Common myeloid progenitor, CD34-positive (primary cell): ENCODE data around the gene MARK3.
"Not testable (repeated sequence)": the region's sequence is repeated elsewhere in the genome, so short reads cannot be mapped to it uniquely, and the experiment has no call there.

Experiments
- CTCF ChIA-PET: fragments of 350-600 bp; sonication (Branson Sonifier 250); formaldehyde crosslinking; loops from one replicate; lab custom pipeline; 2021; ENCODE audit warnings: antibody characterized with exemption; lab: Charles Lee
- POLR2A ChIA-PET: fragments of 350-600 bp; sonication (Branson Sonifier 250); formaldehyde crosslinking; loops from one replicate; lab custom pipeline; 2021; ENCODE audit warnings: antibody characterized with exemption; lab: Charles Lee
- DNase-seq, 3 donors: peaks; one replicate each; pipeline versions ENCODE4 v3.0.0 to v3.0.0-alpha.2; 2013
- H3K27ac ChIP-seq, 2 experiments: 1 replicate in 1 of 2; 2 replicates in 1 of 2; pipeline ENCODE4 v1.7.0; 2013; ENCODE audit warnings: inconsistent platforms in 2 of 2, low read length in 2 of 2, mild to moderate bottlenecking in 2 of 2, low read depth in 1 of 2, moderate library complexity in 1 of 2; ENCODE audit not compliant: severe bottlenecking in 2 of 2, insufficient read depth in 1 of 2, poor library complexity in 1 of 2
- H3K27me3 ChIP-seq, 5 experiments: replicated peaks in 2 of 5; 1 replicate in 3 of 5; 2 replicates in 2 of 5; pipeline versions ENCODE4 v1.6.1 to v1.7.0; 2013; ENCODE audit warnings: low read length in 4 of 5, mild to moderate bottlenecking in 2 of 5, moderate library complexity in 2 of 5, inconsistent platforms in 1 of 5; ENCODE audit not compliant: insufficient read depth in 5 of 5, control insufficient read depth in 4 of 5
- H3K36me3 ChIP-seq, 4 experiments: 1 replicate in 2 of 4; 2 replicates in 2 of 4; pipeline versions ENCODE4 v1.6.1 to v1.7.0; 2013; ENCODE audit warnings: low read length in 3 of 4, control low read depth in 1 of 4, mild to moderate bottlenecking in 1 of 4; ENCODE audit not compliant: control insufficient read depth in 4 of 4, insufficient read depth in 4 of 4
- H3K4me1 ChIP-seq, 4 experiments: 1 replicate in 3 of 4; 2 replicates in 1 of 4; pipeline versions ENCODE4 v1.6.1 to v1.7.1; 2013; ENCODE audit warnings: low read length in 3 of 4, mild to moderate bottlenecking in 3 of 4, control low read depth in 1 of 4, inconsistent platforms in 1 of 4, moderate library complexity in 1 of 4; ENCODE audit not compliant: control insufficient read depth in 4 of 4, insufficient read depth in 4 of 4; ENCODE audit errors: control extremely low read depth in 1 of 4
- H3K4me3 ChIP-seq, 7 experiments: 1 replicate in 4 of 7; 2 replicates in 3 of 7; pipeline versions ENCODE4 v1.5.1 to v1.7.0; 2013; ENCODE audit warnings: mild to moderate bottlenecking in 7 of 7, low read length in 6 of 7, moderate library complexity in 6 of 7, inconsistent platforms in 2 of 7, low read depth in 2 of 7, control low read depth in 1 of 7; ENCODE audit not compliant: insufficient read depth in 4 of 7, control insufficient read depth in 1 of 7; ENCODE audit errors: extremely low read depth in 1 of 7
- H3K9me3 ChIP-seq, 5 experiments: 1 replicate in 4 of 5; 2 replicates in 1 of 5; pipeline versions ENCODE4 v1.6.1 to v1.7.1; 2013; ENCODE audit warnings: low read length in 4 of 5, mild to moderate bottlenecking in 2 of 5, inconsistent platforms in 1 of 5, low read depth in 1 of 5, moderate library complexity in 1 of 5; ENCODE audit not compliant: control insufficient read depth in 4 of 5, insufficient read depth in 2 of 5; ENCODE audit errors: control extremely low read depth in 1 of 5
- WGBS: methylation state at CpG from one replicate; pipeline ENCODE4 v1.1.5; 2013; ENCODE audit not compliant: insufficient coverage; 5-methylcytosine and 5-hydroxymethylcytosine counted together

Gene MARK3

DNA sequence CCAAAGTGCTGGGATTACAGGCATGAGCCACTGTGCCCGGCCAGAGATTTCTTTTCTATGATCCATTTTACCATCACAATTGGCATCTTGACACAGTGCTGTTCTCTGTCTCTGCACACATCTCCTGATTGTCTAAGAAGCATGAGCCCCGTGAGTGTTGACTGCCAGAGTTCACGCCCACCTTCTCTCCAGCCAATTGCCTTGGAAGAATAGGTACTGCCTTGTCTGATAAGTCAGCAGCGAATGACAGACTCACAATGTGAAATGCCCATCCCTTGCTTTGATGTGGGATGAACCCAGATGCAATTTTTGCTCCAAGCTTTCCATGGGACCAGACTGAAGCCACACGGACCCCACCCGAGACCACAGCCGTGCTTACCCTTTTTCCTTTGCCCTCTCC lies 31.9 kb upstream of the MARK3 start:
- H3K4me1 ChIP-seq, result peaks cover 0 to 9% (median 6%) of the 10 kb centered on the region in 4 experiments
- H3K4me3 ChIP-seq, result no peak overlapping the region
- DNase-seq, result no peak
- ChIA-PET CTCF (interaction anchor here (1.7 kb wide), 1 partner anchor 14 kb away, joined by 4 read pairs; no protein-coding TSS in a partner anchor), POLR2A (interaction anchor here (0.6 to 1.2 kb wide), 2 partner anchors 10 to 16 kb away, joined by 4 to 5 read pairs; no protein-coding TSS in a partner anchor)
- no peaks in the 10 kb centered on the region for H3K36me3 ChIP-seq
- H3K27ac ChIP-seq, result no peak overlapping the region
- 96% methylated on average over 7 of the region's 7 CpGs for WGBS
- H3K27me3 ChIP-seq, result no peaks in the 10 kb centered on the region
- H3K9me3 ChIP-seq, result no peaks in the 10 kb centered on the region

DNA sequence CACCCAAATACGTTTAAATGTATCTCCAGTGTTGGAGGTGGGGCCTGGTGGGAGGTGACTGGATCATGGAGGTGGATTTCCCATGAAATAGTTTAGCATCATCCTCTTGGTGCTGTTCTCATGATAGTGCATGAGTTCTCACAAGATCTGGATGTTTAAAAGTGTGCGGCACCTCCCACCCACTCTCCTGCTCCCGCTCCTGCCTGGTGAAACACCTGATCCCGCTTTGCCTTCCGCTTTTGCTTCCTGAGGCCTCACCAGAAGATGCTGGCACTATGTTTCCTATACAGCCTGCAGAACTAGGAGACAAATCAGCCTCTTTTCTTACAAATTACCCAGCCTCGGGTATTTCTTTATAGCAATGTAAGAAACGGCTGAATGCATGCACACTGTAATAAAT lies 31.1 kb upstream of the MARK3 start:
- Histone ChIP-seq H3K4me1 (peaks cover 0 to 9% (median 6%) of the 10 kb centered on the region in 4 experiments), H3K36me3 (no peaks in the 10 kb centered on the region), H3K27ac (no peak overlapping the region), H3K4me3 (no peak overlapping the region), H3K9me3 (no peaks in the 10 kb centered on the region), H3K27me3 (no peaks in the 10 kb centered on the region)
- ChIA-PET CTCF (interaction anchor here (1.3 to 1.7 kb wide), 2 partner anchors 13 to 145 kb away, joined by 4 read pairs; no protein-coding TSS in a partner anchor), POLR2A (no interaction called here)
- WGBS, result 91% methylated on average over 4 of the region's 7 CpGs
- no peak for DNase-seq

DNA sequence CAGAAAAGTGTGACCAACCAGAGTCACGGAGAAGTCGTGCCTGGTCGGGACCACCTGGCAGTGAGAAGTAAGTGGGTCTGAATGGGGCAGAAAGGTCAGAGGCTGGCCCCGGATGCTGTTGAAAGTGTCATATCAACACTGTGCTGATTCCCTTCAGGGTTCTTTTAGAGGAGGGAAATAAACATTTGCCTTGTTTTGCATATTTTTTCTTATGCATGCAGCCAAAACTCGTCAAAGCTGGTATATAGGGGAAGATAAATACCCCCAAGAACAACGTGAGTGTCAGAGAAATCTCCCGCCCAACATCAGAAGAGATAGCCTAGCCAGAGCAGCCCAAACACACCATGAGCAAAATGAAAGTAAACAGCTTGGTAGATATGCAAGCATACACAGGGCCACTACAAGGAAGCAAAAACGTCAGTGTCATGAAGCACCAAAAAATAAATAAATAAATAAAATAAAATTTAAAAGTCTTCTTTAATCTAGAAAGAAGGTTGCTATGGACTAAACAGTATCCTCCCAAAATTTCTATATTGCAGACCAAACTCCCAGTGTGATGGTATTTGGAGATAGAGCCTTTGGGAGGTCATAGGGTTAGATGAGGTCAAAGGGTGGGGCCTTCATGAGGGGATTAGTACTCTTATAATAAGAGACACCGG lies 29.1 kb upstream of the MARK3 start:
- WGBS, result 91% methylated on average over 5 of the region's 9 CpGs
- no peaks in the 10 kb centered on the region for H3K27me3 ChIP-seq
- CTCF ChIA-PET, result interaction anchor here (1.0 to 2.4 kb wide), 3 partner anchors 8 to 35 kb away, joined by 3 to 10 read pairs (median 4); no protein-coding TSS in a partner anchor
- no peak overlapping the region for H3K27ac ChIP-seq
- no peaks in the 10 kb centered on the region for H3K9me3 ChIP-seq
- DNase-seq, result no peak
- POLR2A ChIA-PET, result interaction anchor here (1.5 kb wide), 1 partner anchor 11 kb away, joined by 8 read pairs; no protein-coding TSS in a partner anchor
- no peaks in the 10 kb centered on the region for H3K36me3 ChIP-seq
- H3K4me1 ChIP-seq, result peaks cover 0 to 9% (median 6%) of the 10 kb centered on the region in 4 experiments
- no peak overlapping the region for H3K4me3 ChIP-seq

DNA sequence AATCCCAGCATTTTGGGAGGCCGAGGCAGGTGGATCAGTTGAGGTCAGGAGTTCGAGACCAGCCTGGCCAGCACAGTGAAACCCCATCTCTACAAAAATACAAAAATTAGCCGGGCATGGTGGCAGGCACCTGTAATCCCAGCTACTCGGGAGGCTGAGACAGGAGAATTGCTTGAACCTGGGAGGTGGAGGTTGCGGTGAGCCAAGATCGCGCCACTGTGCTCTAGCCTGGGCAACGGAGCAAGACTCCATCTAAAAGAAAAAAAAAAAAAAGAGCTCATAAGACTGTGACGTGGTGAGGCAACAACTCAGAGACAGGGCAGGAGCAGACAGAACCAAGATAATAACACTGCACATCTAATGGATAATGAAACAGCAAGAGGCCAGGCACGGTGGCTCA lies 27.7 kb upstream of the MARK3 start:
- H3K9me3 ChIP-seq, DNase-seq, H3K27me3 ChIP-seq, H3K36me3 ChIP-seq, H3K27ac ChIP-seq, H3K4me3 ChIP-seq, H3K4me1 ChIP-seq, POLR2A ChIA-PET: not testable (repeated sequence)
- 100% methylated on average over 3 of the region's 10 CpGs for WGBS
- CTCF ChIA-PET, result interaction anchor here (0.6 to 1.7 kb wide), 4 partner anchors 14 to 170 kb away, joined by 3 to 7 read pairs (median 4); partner anchors contain the start of gene MARK3

DNA sequence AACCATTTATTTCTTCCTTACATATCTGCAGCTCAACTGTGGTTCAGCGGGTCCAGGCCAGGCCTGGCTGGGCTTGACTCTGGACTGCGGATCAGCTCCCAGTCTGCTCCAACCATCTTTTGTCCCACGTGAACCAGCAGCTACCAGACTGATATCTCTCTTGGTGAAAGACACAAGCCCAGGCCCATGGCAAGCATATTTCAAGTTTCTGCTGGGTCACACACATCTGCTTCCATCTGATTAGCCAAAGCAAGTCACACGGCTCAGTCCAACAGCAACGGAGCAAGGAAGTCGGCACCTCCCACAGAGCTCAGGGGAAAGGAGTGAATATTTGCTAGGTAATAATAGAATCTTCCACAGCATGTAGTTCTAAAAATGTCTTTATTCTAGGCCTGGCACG lies 24.7 kb upstream of the MARK3 start:
- 91% methylated on average over 4 of the region's 7 CpGs for WGBS
- no peak overlapping the region for H3K4me3 ChIP-seq
- ChIA-PET POLR2A (no interaction called here), CTCF (interaction anchor here (0.9 to 1.1 kb wide), 3 partner anchors 9 to 17 kb away, joined by 3 to 4 read pairs (median 4); no protein-coding TSS in a partner anchor)
- H3K36me3 ChIP-seq, result no peaks in the 10 kb centered on the region
- no peak for DNase-seq
- H3K27ac ChIP-seq, result no peak overlapping the region
- H3K27me3 ChIP-seq, result no peaks in the 10 kb centered on the region
- H3K9me3 ChIP-seq, result peaks cover 0 to 8% (median 4%) of the 10 kb centered on the region in 5 experiments
- H3K4me1 ChIP-seq, result peaks cover 0 to 5% (median 3%) of the 10 kb centered on the region in 4 experiments

DNA sequence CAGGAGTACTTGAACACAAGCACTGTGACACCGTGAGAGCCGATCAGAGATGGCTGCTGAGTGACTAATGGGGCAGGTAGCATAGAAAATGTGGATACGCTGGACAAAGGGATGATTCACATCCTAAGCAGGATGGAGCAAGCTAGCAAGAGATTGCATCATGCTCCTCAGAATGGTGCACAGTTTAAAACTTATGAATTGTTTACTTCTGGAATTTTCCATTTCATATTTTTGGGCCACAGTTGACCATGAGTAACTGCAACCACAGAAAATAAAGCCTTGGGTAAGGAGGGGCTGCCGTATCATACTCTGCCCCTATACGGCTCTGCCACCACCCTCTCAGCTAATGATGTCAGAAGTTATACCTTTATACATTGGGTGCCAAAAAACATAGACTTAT lies 23.3 kb upstream of the MARK3 start:
- Histone ChIP-seq H3K9me3 (peaks cover 0 to 8% (median 4%) of the 10 kb centered on the region in 5 experiments), H3K4me3 (no peak overlapping the region), H3K27me3 (no peaks in the 10 kb centered on the region), H3K27ac (no peak overlapping the region), H3K36me3 (no peaks in the 10 kb centered on the region), H3K4me1 (no peaks in the 10 kb centered on the region)
- DNase-seq, result no peak
- CTCF ChIA-PET, result no interaction called here
- POLR2A ChIA-PET, result no interaction called here
- 99% methylated on average over 5 of the region's 5 CpGs for WGBS

DNA sequence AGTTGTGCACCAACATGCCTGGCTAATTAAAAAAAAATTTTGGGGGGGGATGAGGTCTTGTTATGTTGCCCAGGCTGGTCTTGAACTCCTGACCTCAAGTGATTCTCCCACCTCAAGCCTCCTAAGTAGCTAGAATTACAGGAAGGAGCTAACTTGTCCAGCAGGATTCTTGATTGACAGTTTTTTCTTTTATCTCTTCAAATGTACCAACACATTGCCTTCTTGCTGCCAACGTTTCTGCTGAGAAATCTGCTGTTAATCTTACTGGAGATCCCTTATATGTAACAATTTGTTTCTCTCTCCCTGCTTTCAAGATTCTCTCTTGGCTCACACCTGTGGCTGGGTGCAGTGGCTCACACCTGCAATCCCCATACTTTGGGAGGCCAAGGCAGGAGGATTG lies 22.4 kb upstream of the MARK3 start:
- DNase-seq, result no peak
- CTCF ChIA-PET, result interaction anchor here (0.7 to 0.8 kb wide), 2 partner anchors 10 to 19 kb away, joined by 3 read pairs; no protein-coding TSS in a partner anchor
- POLR2A ChIA-PET, result no interaction called here
- WGBS, result 86% methylated on average over 1 of the region's 1 CpG
- H3K9me3 ChIP-seq, result peaks cover 0 to 8% (median 4%) of the 10 kb centered on the region in 5 experiments
- H3K27me3 ChIP-seq, result no peaks in the 10 kb centered on the region
- no peaks in the 10 kb centered on the region for H3K4me1 ChIP-seq
- H3K27ac ChIP-seq, result no peak overlapping the region
- no peaks in the 10 kb centered on the region for H3K36me3 ChIP-seq
- H3K4me3 ChIP-seq, result no peak overlapping the region
